Keratinocyte (primary cell): ENCODE measurements around the gene STK38. TPM values are rescaled to one million over a fixed set of nuclear protein-coding genes. Genes with fewer than 3 reads are reported as not detected.
"Not testable (repeated sequence)": the region's sequence is repeated elsewhere in the genome, so short reads cannot be mapped to it uniquely, and the experiment has no call there.

Experiments used
- DNase-seq: peaks from one replicate; pipeline ENCODE4 v3.0.0-alpha.2; 2011; ENCODE audit warnings: low read depth, missing footprints, low spot score
- FAIRE-seq: peaks from 2 replicates; lab custom pipeline; 2011; peaks lifted over from hg19 to GRCh38; lab: Jason Lieb, UNC
- H2AFZ ChIP-seq: 2 replicates; pipeline ENCODE4 v1.6.0; 2012; ENCODE audit warnings: low read length, control low read depth, inconsistent platforms; ENCODE audit not compliant: control insufficient read depth
- H3K27ac ChIP-seq: 2 replicates; pipeline ENCODE4 v1.5.1; 2011; ENCODE audit warnings: low read length; ENCODE audit not compliant: control insufficient read depth, insufficient read depth
- H3K27me3 ChIP-seq: 3 replicates; pipeline ENCODE4 v1.6.0; 2011; ENCODE audit warnings: low read length; ENCODE audit not compliant: control insufficient read depth, insufficient read depth; ENCODE audit errors: extremely low read depth
- H3K36me3 ChIP-seq, 2 experiments: 2 replicates in 1 of 2; 3 replicates in 1 of 2; pipeline ENCODE4 v1.5.1; 2011; ENCODE audit warnings: low read length in 2 of 2, mild to moderate bottlenecking in 1 of 2; ENCODE audit not compliant: control insufficient read depth in 2 of 2, insufficient read depth in 2 of 2; ENCODE audit errors: extremely low read depth in 1 of 2
- H3K4me1 ChIP-seq: 3 replicates; pipeline ENCODE4 v1.5.1; 2011; ENCODE audit warnings: low read length; ENCODE audit not compliant: control insufficient read depth, insufficient read depth; ENCODE audit errors: extremely low read depth
- H3K4me2 ChIP-seq: 3 replicates; pipeline ENCODE4 v1.6.0; 2011; ENCODE audit warnings: low read depth, low read length; ENCODE audit not compliant: control insufficient read depth, insufficient read depth; ENCODE audit errors: extremely low read depth
- H3K4me3 ChIP-seq, 3 experiments: fragments of 200-600 bp in 1 of 3; sonication (generic) in 1 of 3; 2 replicates in 2 of 3; 3 replicates in 1 of 3; pipeline ENCODE4 v1.5.1; 2011 to 2016; ENCODE audit warnings: low read length in 3 of 3, mild to moderate bottlenecking in 3 of 3, control low read depth in 2 of 3, inconsistent platforms in 1 of 3, low read depth in 1 of 3, mixed read lengths in 1 of 3, mixed run types in 1 of 3, moderate library complexity in 1 of 3; ENCODE audit not compliant: control insufficient read depth in 2 of 3, insufficient read depth in 2 of 3; ENCODE audit errors: extremely low read depth in 1 of 3
- H3K79me2 ChIP-seq: 2 replicates; pipeline ENCODE4 v1.6.0; 2012; ENCODE audit warnings: low read length; ENCODE audit not compliant: control insufficient read depth, insufficient read depth
- H3K9ac ChIP-seq: 3 replicates; pipeline ENCODE4 v1.6.0; 2011; ENCODE audit warnings: low read length; ENCODE audit not compliant: control insufficient read depth, insufficient read depth; ENCODE audit errors: extremely low read depth
- H3K9me1 ChIP-seq: 3 replicates; pipeline ENCODE4 v1.6.0; 2011; ENCODE audit warnings: low read length; ENCODE audit not compliant: control insufficient read depth, insufficient read depth; ENCODE audit errors: extremely low read depth
- H3K9me3 ChIP-seq: 2 replicates; pipeline ENCODE4 v1.5.1; 2012; ENCODE audit warnings: low read depth, low read length; ENCODE audit not compliant: control insufficient read depth
- H4K20me1 ChIP-seq: 3 replicates; pipeline ENCODE4 v1.6.0; 2011; ENCODE audit warnings: low read length; ENCODE audit not compliant: control insufficient read depth, insufficient read depth; ENCODE audit errors: extremely low read depth
- EZH2 ChIP-seq: IDR thresholded peaks from one replicate; pipeline ENCODE4 v1.6.1; 2012; ENCODE audit warnings: inconsistent platforms, mild to moderate bottlenecking, low read length, moderate library complexity
- dilution Hi-C: fragments of 300-500 bp; cut with MboI; formaldehyde crosslinking; loops from one replicate; pipeline ENCODE4 v1.7.0; 2020; ENCODE audit warnings: low sequenced_read_pairs; ENCODE audit not compliant: extremely low pct_ligation_motif_present
- polyA plus RNA-seq, 5 experiments: library from polyadenylated mRNA; depleted of rRNA in 3 of 5; stranded (reverse) in 3 of 5; stranded (forward) in 1 of 5; unstranded in 1 of 5; fragments of >200 nt; gene quantifications; 1 replicate in 1 of 5; 2 replicates in 3 of 5; 3 replicates in 1 of 5; pipeline versions ENCODE4 v1.2.1 to v1.2.3, GENCODE V29; 2011 to 2012; ENCODE audit warnings: missing spikeins in 2 of 5, low read depth in 1 of 5, low replicate concordance in 1 of 5
- TF ChIP-seq, protein P1 (sequence below), 3 experiments: IDR thresholded peaks in 1 of 3; conservative IDR thresholded peaks in 1 of 3; optimal IDR thresholded peaks in 1 of 3; 2 replicates in 2 of 3; 3 replicates in 1 of 3; pipeline versions ENCODE3 to v1.5.1; 2011; ENCODE audit warnings: low read length in 3 of 3, mild to moderate bottlenecking in 3 of 3, moderate library complexity in 2 of 3, control low read depth in 1 of 3, inconsistent platforms in 1 of 3; ENCODE audit not compliant: insufficient read depth in 2 of 3; ENCODE audit errors: extremely low read depth in 1 of 3

Gene STK38
- polyA plus RNA-seq, 1 donor (not counting 4 experiments of a cell fraction or from before 2014, with no cell fraction given): 24.4 TPM

DNA sequence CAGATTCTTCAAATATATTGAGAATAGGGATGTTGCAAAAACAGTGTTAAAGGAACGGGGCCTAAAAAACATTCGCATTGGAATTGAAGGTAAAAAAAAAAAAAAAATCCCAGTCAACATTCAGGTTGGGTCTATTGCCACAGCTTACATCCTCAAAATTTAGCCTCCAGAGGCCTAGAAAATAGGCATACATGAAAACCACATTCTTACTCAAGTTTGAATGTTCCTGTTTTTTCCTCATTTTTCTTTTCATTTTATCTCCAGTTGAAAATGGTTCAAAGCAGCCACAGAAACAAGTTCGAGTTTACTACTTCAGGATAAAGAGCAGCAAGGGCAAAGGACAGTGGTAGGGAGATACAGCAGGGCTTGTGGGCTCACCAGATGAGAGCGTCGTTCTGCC, 62.5 kb downstream of the STK38 start:
- H3K27me3 ChIP-seq: no peaks in the 10 kb centered on the region
- no peak overlapping the region for H3K4me3 ChIP-seq
- DNase-seq: no peak
- no peaks in the 10 kb centered on the region for H3K4me1 ChIP-seq
- TF ChIP-seq, protein P1, sequence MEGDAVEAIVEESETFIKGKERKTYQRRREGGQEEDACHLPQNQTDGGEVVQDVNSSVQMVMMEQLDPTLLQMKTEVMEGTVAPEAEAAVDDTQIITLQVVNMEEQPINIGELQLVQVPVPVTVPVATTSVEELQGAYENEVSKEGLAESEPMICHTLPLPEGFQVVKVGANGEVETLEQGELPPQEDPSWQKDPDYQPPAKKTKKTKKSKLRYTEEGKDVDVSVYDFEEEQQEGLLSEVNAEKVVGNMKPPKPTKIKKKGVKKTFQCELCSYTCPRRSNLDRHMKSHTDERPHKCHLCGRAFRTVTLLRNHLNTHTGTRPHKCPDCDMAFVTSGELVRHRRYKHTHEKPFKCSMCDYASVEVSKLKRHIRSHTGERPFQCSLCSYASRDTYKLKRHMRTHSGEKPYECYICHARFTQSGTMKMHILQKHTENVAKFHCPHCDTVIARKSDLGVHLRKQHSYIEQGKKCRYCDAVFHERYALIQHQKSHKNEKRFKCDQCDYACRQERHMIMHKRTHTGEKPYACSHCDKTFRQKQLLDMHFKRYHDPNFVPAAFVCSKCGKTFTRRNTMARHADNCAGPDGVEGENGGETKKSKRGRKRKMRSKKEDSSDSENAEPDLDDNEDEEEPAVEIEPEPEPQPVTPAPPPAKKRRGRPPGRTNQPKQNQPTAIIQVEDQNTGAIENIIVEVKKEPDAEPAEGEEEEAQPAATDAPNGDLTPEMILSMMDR (optimal IDR thresholded peaks at IDR 0.05 in 1 of 3, IDR thresholded peaks at IDR 0.05 in 1 of 3, conservative IDR thresholded peaks at IDR 0.05 in 1 of 3; ENCODE audit: extremely low read depth in 1 of 3, insufficient read depth in 2 of 3, low read length in 3 of 3): no peak
- TF ChIP-seq EZH2: no peak
- H2AFZ ChIP-seq: no peak overlapping the region
- no peak overlapping the region for H3K4me2 ChIP-seq
- no peak for FAIRE-seq
- no peak overlapping the region for H3K9ac ChIP-seq
- no peak overlapping the region for H3K27ac ChIP-seq
- H3K79me2 ChIP-seq: no peaks in the 10 kb centered on the region
- H3K9me1 ChIP-seq: peaks cover 2% of the 10 kb centered on the region
- H4K20me1 ChIP-seq: no peaks in the 10 kb centered on the region
- no peaks in the 10 kb centered on the region for H3K9me3 ChIP-seq
- peaks cover 9 to 17% of the 10 kb centered on the region in 2 experiments for H3K36me3 ChIP-seq
- dilution Hi-C loops: no loop called here

DNA sequence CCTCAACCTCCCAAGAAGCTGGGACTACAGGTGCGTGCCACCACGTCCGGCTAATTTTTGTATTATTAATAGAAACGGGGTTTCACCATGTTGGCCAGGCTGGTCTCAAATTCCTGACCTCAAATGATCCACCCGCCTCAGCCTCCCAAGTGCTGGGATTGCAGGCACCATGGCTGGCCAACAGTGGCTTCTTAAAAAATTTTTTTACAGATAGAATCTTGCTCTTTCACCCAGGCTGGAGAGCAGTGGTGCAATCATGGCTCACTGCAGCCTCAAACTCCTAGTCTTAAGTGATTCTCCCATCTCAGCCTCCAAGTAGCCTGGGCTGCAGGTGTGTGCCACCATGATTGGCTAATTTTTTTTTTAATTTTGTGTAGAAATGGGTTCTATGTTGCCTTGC, 64.0 kb downstream of the STK38 start:
- H3K4me3 ChIP-seq, H3K9me1 ChIP-seq, H3K27me3 ChIP-seq, H4K20me1 ChIP-seq, H3K27ac ChIP-seq, dilution Hi-C loops, DNase-seq, FAIRE-seq, H3K4me1 ChIP-seq, H3K9ac ChIP-seq, H3K4me2 ChIP-seq, H3K79me2 ChIP-seq, H2AFZ ChIP-seq, H3K9me3 ChIP-seq: not testable (repeated sequence)
- H3K36me3 ChIP-seq: peaks cover 9 to 17% of the 10 kb centered on the region in 2 experiments

DNA sequence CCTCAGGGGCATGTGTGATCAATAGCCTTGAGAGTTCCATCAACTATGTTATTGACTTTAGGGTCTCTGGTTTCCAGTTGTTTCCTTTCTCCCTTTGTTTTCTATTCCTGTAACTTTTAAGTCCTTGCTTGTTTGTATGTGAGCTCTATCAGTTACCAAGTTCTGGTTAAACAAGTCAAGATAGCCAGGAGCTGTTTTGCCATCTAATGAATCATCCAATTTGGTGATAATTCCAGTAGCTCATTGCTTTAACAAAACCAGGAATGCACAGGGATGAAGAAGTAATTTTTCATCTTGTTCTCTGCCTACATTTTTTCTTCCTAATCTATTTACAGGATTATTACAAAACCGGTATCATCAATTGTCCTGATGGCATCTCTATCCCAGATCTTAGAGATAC, 68.0 kb downstream of the STK38 start:
- Histone ChIP-seq H3K79me2 (no peaks in the 10 kb centered on the region), H3K9me3 (no peaks in the 10 kb centered on the region), H4K20me1 (no peaks in the 10 kb centered on the region), H3K9ac (no peak overlapping the region), H3K4me1 (no peaks in the 10 kb centered on the region), H3K4me2 (no peak overlapping the region), H3K27me3 (no peaks in the 10 kb centered on the region), H3K36me3 (peaks cover 5 to 9% of the 10 kb centered on the region in 2 experiments), H3K27ac (no peak overlapping the region), H3K4me3 (no peak overlapping the region), H3K9me1 (no peaks in the 10 kb centered on the region), H2AFZ (no peak overlapping the region)
- dilution Hi-C loops: no loop called here
- no peak for TF ChIP-seq EZH2
- TF ChIP-seq, protein P1 (optimal IDR thresholded peaks at IDR 0.05 in 1 of 3, IDR thresholded peaks at IDR 0.05 in 1 of 3, conservative IDR thresholded peaks at IDR 0.05 in 1 of 3; ENCODE audit: extremely low read depth in 1 of 3, insufficient read depth in 2 of 3, low read length in 3 of 3): no peak
- no peak for DNase-seq
- FAIRE-seq: no peak
